Panc1 (cell line): ENCODE data around the gene ESRRB. TPM values are rescaled to one million over a fixed set of nuclear protein-coding genes. Genes with fewer than 3 reads are reported as not detected.
A peak's percentile ranks its signal among the peaks of the same experiment; 100 is the strongest.

ENCODE experiments used
- ATAC-seq: fragments of 200-7000 bp; cut with Tn5 transposase; 2 replicates; pipeline ENCODE4 v1.9.1; 2020; ENCODE audit warnings: mild to moderate bottlenecking, moderate library complexity
- BruUV-seq: library from RNA; stranded (reverse); fragments of 400-500 nt; replicated peaks from 2 replicates; lab custom pipeline; 2021; lab: Mats Ljungman, UMichigan
- CTCF ChIA-PET: fragments of 300-600 bp; sonication (Branson Sonifier 250); formaldehyde crosslinking; loops from one replicate; lab custom pipeline; 2022; ENCODE audit warnings: antibody characterized with exemption; lab: Charles Lee
- POLR2A ChIA-PET: fragments of 300-600 bp; sonication (Branson Sonifier 250); formaldehyde crosslinking; loops from one replicate; lab custom pipeline; 2022; ENCODE audit warnings: antibody characterized with exemption; lab: Charles Lee
- DNase-seq: peaks from one replicate; pipeline ENCODE4 v3.0.0-alpha.2; 2010; ENCODE audit warnings: low read depth, low spot score
- H3K27ac ChIP-seq: 2 replicates; pipeline ENCODE4 v1.5.1; 2011; ENCODE audit warnings: mild to moderate bottlenecking, low read length, inconsistent platforms
- H3K27me3 ChIP-seq: fragments of 200-500 bp; sonication (Bioruptor generic); 2 replicates; pipeline ENCODE4 v1.6.0; 2014; ENCODE audit warnings: low read length, inconsistent platforms; ENCODE audit not compliant: control insufficient read depth, insufficient read depth
- H3K36me3 ChIP-seq: fragments of 200-500 bp; sonication (Bioruptor generic); 2 replicates; pipeline ENCODE4 v1.5.1; 2014; ENCODE audit warnings: inconsistent platforms, mild to moderate bottlenecking, low read length, moderate library complexity; ENCODE audit not compliant: control insufficient read depth, insufficient read depth
- H3K4me1 ChIP-seq: 2 replicates; pipeline ENCODE4 v1.5.1; 2011; ENCODE audit warnings: inconsistent platforms, mild to moderate bottlenecking, low read length, moderate library complexity; ENCODE audit not compliant: control insufficient read depth, insufficient read depth
- H3K4me3 ChIP-seq, 2 experiments: 2 replicates each; pipeline ENCODE4 v1.5.1; 2011 to 2012; ENCODE audit warnings: low read depth in 2 of 2, low read length in 2 of 2, mild to moderate bottlenecking in 2 of 2, inconsistent platforms in 1 of 2, moderate library complexity in 1 of 2
- H3K9me3 ChIP-seq: fragments of 200-500 bp; sonication (Bioruptor generic); 2 replicates; pipeline ENCODE4 v1.5.1; 2014; ENCODE audit warnings: low read depth, mild to moderate bottlenecking, inconsistent platforms, low read length, moderate library complexity; ENCODE audit not compliant: control insufficient read depth, insufficient read depth
- CTCF ChIP-seq: fragments of 450-650 bp; IDR thresholded peaks from 2 replicates; pipeline ENCODE4 v1.5.1; 2017; ENCODE audit warnings: mild to moderate bottlenecking
- POLR2AphosphoS5 ChIP-seq: IDR thresholded peaks from 2 replicates; pipeline ENCODE4 v1.6.1; 2012; ENCODE audit warnings: mild to moderate bottlenecking, low read depth, low read length, moderate library complexity
- REST ChIP-seq, 2 experiments: IDR thresholded peaks; 2 replicates each; pipeline ENCODE4 v1.6.1; 2011 to 2012; ENCODE audit warnings: low read depth in 2 of 2, control low read depth in 1 of 2, low read length in 1 of 2, mild to moderate bottlenecking in 1 of 2, moderate library complexity in 1 of 2; ENCODE audit not compliant: insufficient read depth in 1 of 2
- SIN3A ChIP-seq: IDR thresholded peaks from 2 replicates; pipeline ENCODE4 v1.6.1; 2012; ENCODE audit warnings: low read depth, mild to moderate bottlenecking, low read length, moderate library complexity, borderline replicate concordance; ENCODE audit not compliant: insufficient read depth
- TCF7L2 ChIP-seq: IDR thresholded peaks from 2 replicates; pipeline ENCODE4 v1.6.1; 2011; ENCODE audit warnings: mild to moderate bottlenecking, low read depth, low read length, inconsistent platforms
- in situ Hi-C: cut with HindIII; loops from 2 replicates; pipeline ENCODE4 v1.10.0; 2016; ENCODE audit warnings: low sequenced_read_pairs, low pct_unique_long_range_greater_than_20kb
- intact Hi-C: fragments of 100-400 bp; cut with micrococcal nuclease; formaldehyde crosslinking; loops from one replicate; pipeline ENCODE4 v1.10.0; 2022; ENCODE audit not compliant: unreplicated experiment
- total RNA-seq: library from RNA; stranded (reverse); gene quantifications from one replicate; pipeline ENCODE4 v1.2.1, GENCODE V29; 2021; ENCODE audit not compliant: unreplicated experiment

Gene ESRRB
- total RNA-seq, 1 experiment from 2014 or later = not detected

GRCh38 chr14:76497550-76498462 is 121.9 kb downstream of the ESRRB start:
- Histone ChIP-seq H3K36me3 (no peaks in the 10 kb centered on the region), H3K4me3 (no peak overlapping the region), H3K27me3 (no peaks in the 10 kb centered on the region), H3K4me1 (no peaks in the 10 kb centered on the region), H3K9me3 (no peaks in the 10 kb centered on the region), H3K27ac (no peak overlapping the region)
- ATAC-seq (peak; percentile 65; the same call in 1 of the 2 replicates), DNase-seq (no peak)
- intact Hi-C loops = no loop called here
- in situ Hi-C loops = no loop called here
- BruUV-seq = no TSS peak
- TF ChIP-seq CTCF = no peak; the same call in 1 of the 2 replicates
- no peak for TF ChIP-seq REST (IDR thresholded peaks at IDR 0.05; ENCODE audit: insufficient read depth in 1 of 2, low read depth in 2 of 2, low read length in 1 of 2)
- TF ChIP-seq SIN3A = no peak
- no peak for TF ChIP-seq POLR2AphosphoS5
- no peak for TF ChIP-seq TCF7L2
- CTCF ChIA-PET = no interaction called here
- POLR2A ChIA-PET = no interaction called here

GRCh38 chr14:76498463-76498935 is 122.6 kb downstream of the ESRRB start:
- Histone ChIP-seq H3K36me3 (no peaks in the 10 kb centered on the region), H3K27me3 (no peaks in the 10 kb centered on the region), H3K4me1 (no peaks in the 10 kb centered on the region), H3K9me3 (no peaks in the 10 kb centered on the region), H3K27ac (no peak overlapping the region), H3K4me3 (no peak overlapping the region)
- ChIA-PET POLR2A (no interaction called here), CTCF (no interaction called here)
- DNase-seq = no peak
- TF ChIP-seq POLR2AphosphoS5 (no peak), TCF7L2 (no peak)
- BruUV-seq = no TSS peak
- ATAC-seq = no peak
- intact Hi-C loops = no loop called here
- in situ Hi-C loops = no loop called here

- intact Hi-C loops = no loop called here
- BruUV-seq = no TSS peak
These were observed 123.0 kb downstream of the ESRRB start for GRCh38 chr14:76498976-76499375.

More at GRCh38 chr14:76498976-76499375, 123.0 kb downstream of the ESRRB start:
- Histone ChIP-seq H3K4me3 (no peak overlapping the region), H3K27ac (no peak overlapping the region), H3K4me1 (no peaks in the 10 kb centered on the region), H3K36me3 (no peaks in the 10 kb centered on the region), H3K27me3 (no peaks in the 10 kb centered on the region), H3K9me3 (no peaks in the 10 kb centered on the region)
- in situ Hi-C loops = no loop called here
- DNase-seq = no peak
- ATAC-seq = no peak
- no peak for TF ChIP-seq CTCF
- TF ChIP-seq REST (IDR thresholded peaks at IDR 0.05; ENCODE audit: insufficient read depth in 1 of 2, low read depth in 2 of 2, low read length in 1 of 2) = no peak
- no peak for TF ChIP-seq TCF7L2
- TF ChIP-seq SIN3A = no peak
- TF ChIP-seq POLR2AphosphoS5 = no peak
- ChIA-PET CTCF (interaction anchor here (0.7 kb wide), 1 partner anchor 36 kb away, joined by 7 read pairs; no protein-coding TSS in a partner anchor), POLR2A (no interaction called here)
